Measurements from ENCODE around the gene ZNF407. TPM values are rescaled to one million over a fixed set of nuclear protein-coding genes. Genes with fewer than 3 reads are reported as not detected.

ZNF407 gene
- total and polyA plus RNA-seq, 3 donors from 2014 or later, result 10.9 to 35.9 (median 30.8) TPM

DNA sequence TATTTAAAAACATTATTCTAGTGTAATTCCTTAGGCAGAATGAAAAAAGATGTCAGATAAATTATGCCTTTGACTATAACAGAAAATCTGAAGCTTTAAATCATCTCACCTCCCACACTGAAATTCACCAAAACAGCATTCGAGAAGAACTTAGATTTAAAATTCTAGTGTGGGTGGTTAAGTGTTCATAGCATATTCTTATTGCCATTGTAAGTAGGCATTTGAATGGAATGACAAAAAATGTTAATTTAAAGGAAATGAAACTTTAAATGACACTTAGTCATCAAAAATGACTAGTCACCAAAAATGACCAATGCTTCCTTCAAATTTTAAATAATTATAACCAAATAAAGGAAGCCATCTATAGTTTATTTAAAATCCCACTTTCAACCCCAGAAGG is 7.0 kb upstream of the ZNF407 start:
- intact Hi-C loops (cut with DNase I; ENCODE audit: low total_unique reads), result no loop called here

DNA sequence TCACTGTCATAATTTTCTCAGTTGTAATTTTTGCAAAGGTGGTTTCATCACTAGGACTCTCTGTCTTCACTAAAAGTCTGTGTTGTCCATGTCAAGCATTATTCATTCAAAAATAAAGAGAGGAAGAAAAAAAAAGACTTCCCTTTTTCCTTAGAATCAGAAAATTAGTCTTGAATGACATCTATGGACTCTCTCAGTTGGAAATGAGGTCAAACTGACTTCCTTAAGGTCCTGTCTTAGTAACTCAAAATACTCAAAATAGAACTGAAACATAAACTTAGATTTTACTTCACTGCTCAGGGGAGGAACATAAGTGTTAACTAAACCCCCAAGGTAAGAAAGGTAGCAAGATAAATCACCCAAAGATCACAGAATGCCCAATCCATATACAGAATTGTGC is 2.2 kb upstream of the ZNF407 start:
- TF ChIP-seq, protein P1, sequence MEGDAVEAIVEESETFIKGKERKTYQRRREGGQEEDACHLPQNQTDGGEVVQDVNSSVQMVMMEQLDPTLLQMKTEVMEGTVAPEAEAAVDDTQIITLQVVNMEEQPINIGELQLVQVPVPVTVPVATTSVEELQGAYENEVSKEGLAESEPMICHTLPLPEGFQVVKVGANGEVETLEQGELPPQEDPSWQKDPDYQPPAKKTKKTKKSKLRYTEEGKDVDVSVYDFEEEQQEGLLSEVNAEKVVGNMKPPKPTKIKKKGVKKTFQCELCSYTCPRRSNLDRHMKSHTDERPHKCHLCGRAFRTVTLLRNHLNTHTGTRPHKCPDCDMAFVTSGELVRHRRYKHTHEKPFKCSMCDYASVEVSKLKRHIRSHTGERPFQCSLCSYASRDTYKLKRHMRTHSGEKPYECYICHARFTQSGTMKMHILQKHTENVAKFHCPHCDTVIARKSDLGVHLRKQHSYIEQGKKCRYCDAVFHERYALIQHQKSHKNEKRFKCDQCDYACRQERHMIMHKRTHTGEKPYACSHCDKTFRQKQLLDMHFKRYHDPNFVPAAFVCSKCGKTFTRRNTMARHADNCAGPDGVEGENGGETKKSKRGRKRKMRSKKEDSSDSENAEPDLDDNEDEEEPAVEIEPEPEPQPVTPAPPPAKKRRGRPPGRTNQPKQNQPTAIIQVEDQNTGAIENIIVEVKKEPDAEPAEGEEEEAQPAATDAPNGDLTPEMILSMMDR (IDR thresholded peaks at IDR 0.05), result no peak
- TF ChIP-seq POLR2A (IDR thresholded peaks at IDR 0.05), result no peak
- intact Hi-C loops (cut with DNase I; ENCODE audit: low total_unique reads), result no loop called here
- Histone ChIP-seq H3K9me3 (no peaks in the 10 kb centered on the region), H3K4me3 (no peak overlapping the region), H3K27me3 (no peaks in the 10 kb centered on the region), H3K4me1 (peaks cover 14% of the 10 kb centered on the region), H3K36me3 (ENCODE audit: low read depth, missing control alignments) (no peaks in the 10 kb centered on the region), H3K27ac (no peak overlapping the region)
- DNase-seq, result no peak

More for the DNA sequence above, 7.0 kb upstream of the ZNF407 start:
- no peaks in the 10 kb centered on the region for H3K9me3 ChIP-seq
- H3K27me3 ChIP-seq, result no peaks in the 10 kb centered on the region
- no peak overlapping the region for H3K4me3 ChIP-seq
- no peak for DNase-seq
- TF ChIP-seq, protein P1 (IDR thresholded peaks at IDR 0.05), result no peak
- no peak for TF ChIP-seq POLR2A (IDR thresholded peaks at IDR 0.05)
- H3K27ac ChIP-seq, result no peak overlapping the region
- H3K4me1 ChIP-seq, result peaks cover 3% of the 10 kb centered on the region
- 52 to 60% methylated on average over 1 of the region's 1 CpG for WGBS, 2 donors
- H3K36me3 ChIP-seq (ENCODE audit: low read depth, missing control alignments), result no peaks in the 10 kb centered on the region

GRCh38 chr18:74597034-74597661 is 522 bp upstream of the ZNF407 start:
- Histone ChIP-seq H3K9me3 (no peaks in the 10 kb centered on the region), H3K27ac (peak overlapping the region; percentile 97 to 99), H3K36me3 (ENCODE audit: low read depth, missing control alignments) (no peaks in the 10 kb centered on the region), H3K4me1 (peaks cover 14% of the 10 kb centered on the region), H3K4me3 (peak overlapping the region; percentile 85 to 87), H3K27me3 (no peaks in the 10 kb centered on the region)
- 0 to 1% methylated on average over 20 to 41 of the region's 41 CpGs for WGBS, 2 donors
- peak; percentile 81 for DNase-seq
- intact Hi-C loops (cut with DNase I; ENCODE audit: low total_unique reads), result no loop called here
- no peak for TF ChIP-seq POLR2A (IDR thresholded peaks at IDR 0.05)
- TF ChIP-seq, protein P1 (IDR thresholded peaks at IDR 0.05), result peak in 2 of 3 experiments; percentile 5 to 23

DNA sequence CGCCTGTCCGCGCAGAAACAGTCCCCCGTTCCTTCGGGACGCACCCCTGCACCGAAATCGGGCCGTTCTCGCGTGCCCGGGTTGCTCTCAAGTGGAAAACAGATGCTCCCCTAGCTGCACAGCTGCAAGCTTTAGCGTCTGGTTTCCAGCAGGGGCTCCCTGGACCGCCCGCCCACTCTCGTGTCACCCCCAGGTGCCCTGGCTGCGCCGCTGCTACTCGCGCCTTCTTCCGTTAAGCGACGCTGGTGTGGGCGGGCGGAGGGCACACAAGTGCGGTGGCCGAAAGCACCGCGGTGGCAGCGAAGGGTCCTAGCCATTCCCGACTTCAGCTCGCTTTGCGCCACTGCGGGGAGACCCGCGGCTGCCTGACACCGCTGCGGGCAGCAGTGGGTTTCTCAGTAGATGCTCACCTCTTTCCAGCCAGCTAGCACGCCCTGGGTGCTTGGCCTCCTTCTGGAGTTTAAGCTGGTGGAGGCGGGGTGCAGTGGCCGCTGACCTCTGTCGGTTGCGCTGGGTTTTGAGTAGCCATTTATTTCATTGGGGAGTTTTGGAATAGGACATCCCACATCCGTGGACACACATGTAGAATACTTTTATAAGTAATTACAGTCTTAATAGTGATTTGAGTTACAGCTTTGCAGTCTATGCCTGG is 806 bp downstream of the ZNF407 start:
- intact Hi-C loops (cut with DNase I; ENCODE audit: low total_unique reads), result no loop called here
- Histone ChIP-seq H3K4me3 (peak overlapping the region; percentile 85 to 87), H3K4me1 (peaks cover 14% of the 10 kb centered on the region), H3K9me3 (no peaks in the 10 kb centered on the region), H3K36me3 (ENCODE audit: low read depth, missing control alignments) (no peaks in the 10 kb centered on the region), H3K27ac (peak overlapping the region; percentile 97 to 99), H3K27me3 (no peaks in the 10 kb centered on the region)
- 0 to 2% methylated on average over 5 to 44 of the region's 44 CpGs for WGBS, 2 donors
- peak; percentile 66 for DNase-seq
- TF ChIP-seq, protein P1 (IDR thresholded peaks at IDR 0.05), result no peak
- TF ChIP-seq POLR2A (IDR thresholded peaks at IDR 0.05), result no peak

- DNase-seq, result no peak
- no peak for TF ChIP-seq POLR2A (IDR thresholded peaks at IDR 0.05)
- TF ChIP-seq, protein P1 (IDR thresholded peaks at IDR 0.05), result no peak
- H3K27me3 ChIP-seq, result no peaks in the 10 kb centered on the region
- peaks cover under 1% of the 10 kb centered on the region for H3K4me1 ChIP-seq
- H3K9me3 ChIP-seq, result no peaks in the 10 kb centered on the region
- H3K4me3 ChIP-seq, result no peak overlapping the region
- no peaks in the 10 kb centered on the region for H3K36me3 ChIP-seq (ENCODE audit: low read depth, missing control alignments)
- no peak overlapping the region for H3K27ac ChIP-seq
- intact Hi-C loops (cut with DNase I; ENCODE audit: low total_unique reads), result no loop called here
Observed at GRCh38 chr18:74604361-74604760, 6.7 kb downstream of the ZNF407 start.

Data from testis (tissue), 3 donors.